HG02938 (cell line): Measurements from ENCODE around the gene NFU1.
"Not testable (repeated sequence)": the region's sequence is repeated elsewhere in the genome, so short reads cannot be mapped to it uniquely, and the experiment has no call there.

Source experiments
- ATAC-seq: cut with Tn5 transposase; IDR thresholded peaks from one replicate; pipeline ENCODE4 v1.9.1; 2021; ENCODE audit warnings: mild to moderate bottlenecking, moderate library complexity; ENCODE audit not compliant: unreplicated experiment

The NFU1 gene

GRCh38 chr2:69389271-69389670, 48.0 kb downstream of the NFU1 start:
- no peak for ATAC-seq

DNA sequence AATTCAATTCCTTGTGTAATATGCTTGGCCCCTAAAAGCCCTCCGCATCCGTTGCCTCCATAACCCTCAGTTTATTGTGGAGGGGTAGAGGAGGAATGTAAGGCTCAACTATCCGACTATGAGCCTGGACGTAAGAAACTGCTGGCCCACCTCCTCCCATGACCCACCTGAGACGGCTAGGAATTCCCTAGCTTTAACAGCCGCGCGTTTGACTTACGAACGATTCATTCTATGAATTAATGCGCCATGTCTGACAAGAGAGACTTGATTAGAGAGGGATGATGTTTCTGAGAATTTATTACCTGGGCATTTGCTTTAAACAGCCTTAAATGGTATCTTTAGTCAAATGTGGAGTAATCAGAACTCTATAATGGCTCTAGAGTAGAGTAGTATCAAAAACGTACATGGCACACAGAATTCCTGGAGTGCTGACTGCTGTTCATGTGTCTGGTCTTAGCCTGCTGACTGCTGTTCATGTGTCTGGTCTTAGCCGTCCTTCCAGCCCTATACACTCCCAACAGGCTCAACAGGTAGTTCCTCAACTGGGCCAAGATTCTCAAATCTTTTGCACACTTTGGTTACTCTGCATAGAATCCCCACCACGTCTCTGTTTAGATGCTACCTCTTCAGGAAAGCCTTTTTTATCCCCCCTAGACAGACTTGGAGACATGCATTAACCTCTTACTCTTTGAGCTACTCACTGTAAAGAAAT, 49.3 kb downstream of the NFU1 start:
- ATAC-seq = no peak

DNA sequence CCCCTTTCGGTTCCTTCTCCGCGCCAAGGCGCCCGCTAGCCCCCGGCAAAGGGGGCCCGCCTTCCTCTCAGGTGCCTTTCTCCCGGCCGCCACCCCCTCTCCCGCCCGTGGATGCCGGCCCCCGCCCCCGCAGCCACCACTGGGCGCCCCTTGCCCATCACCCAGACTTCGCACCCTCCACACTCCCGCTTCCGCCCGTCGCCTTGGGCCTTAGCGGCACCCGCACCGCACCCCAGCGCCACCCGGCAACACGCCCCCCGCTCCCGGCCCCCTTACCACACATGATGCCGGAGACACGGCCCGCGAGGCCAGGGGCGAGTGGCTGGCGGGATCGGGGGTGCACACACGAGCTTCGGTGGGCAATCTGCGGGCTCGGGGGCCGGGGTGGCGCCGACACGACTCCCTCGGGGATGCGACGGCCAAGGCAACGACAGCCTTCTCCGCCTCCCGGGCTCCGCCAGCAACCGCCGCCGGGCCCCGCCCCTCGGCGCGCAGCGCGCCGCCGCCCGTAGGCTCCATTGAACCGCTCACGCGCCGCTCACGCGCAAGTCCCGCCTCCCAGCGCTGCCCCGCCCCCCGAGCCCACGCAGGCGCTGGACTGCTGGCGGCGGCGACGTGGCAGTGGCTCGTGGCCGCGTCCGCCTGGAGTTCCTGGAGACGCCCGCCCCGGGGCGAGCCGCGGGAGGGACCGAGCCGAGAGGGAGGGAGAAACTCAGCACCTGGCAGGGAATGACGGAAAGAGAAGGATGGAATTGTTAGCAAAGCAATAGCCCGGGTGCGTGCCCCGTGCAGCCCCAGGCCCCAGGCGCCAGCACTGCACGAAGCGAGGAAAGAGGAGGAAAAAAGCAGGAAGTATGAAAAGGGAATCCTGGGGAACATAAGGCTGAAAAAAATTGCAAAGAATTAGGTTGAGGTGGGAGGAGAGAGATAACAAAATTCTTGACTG, 50.2 kb downstream of the NFU1 start, which contains the start of gene GFPT1:
GFPT1 (minus strand) TSS at position 439 of the 946 bp plus-strand sequence; CDS start at position 283, 156 bp downstream.
- peak; percentile 80 for ATAC-seq

DNA sequence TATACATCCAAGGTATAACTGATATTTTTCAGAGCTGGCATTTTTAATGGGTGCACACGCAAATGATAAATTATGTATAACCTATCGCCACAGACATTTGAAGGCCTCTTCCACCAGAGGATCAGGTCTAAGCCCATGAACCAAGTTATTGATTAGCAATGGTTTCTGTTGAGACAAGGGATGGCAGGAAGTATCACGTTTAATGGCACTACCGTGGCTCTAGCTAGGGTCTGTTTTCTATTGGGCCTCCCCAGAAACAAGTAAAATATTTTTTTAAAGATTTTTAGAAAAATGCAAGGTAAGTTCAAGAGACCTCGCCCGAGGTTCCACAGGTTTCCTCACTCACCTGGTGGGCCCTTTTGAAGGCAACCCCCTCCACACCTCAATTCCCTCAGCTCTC, 50.9 kb downstream of the NFU1 start:
- ATAC-seq = peak; percentile 20

- no peak for ATAC-seq
Measured at GRCh38 chr2:69385443-69386151, 51.6 kb downstream of the NFU1 start.

- ATAC-seq = no peak
Measured at GRCh38 chr2:69384618-69385081, 52.6 kb downstream of the NFU1 start.

- no peak for ATAC-seq
Measured at GRCh38 chr2:69383176-69383812, 53.9 kb downstream of the NFU1 start.

- no peak for ATAC-seq
Measured at GRCh38 chr2:69382547-69382946, 54.7 kb downstream of the NFU1 start.

GRCh38 chr2:69381337-69381737, 55.9 kb downstream of the NFU1 start:
- no peak for ATAC-seq

GRCh38 chr2:69380072-69380917, 56.9 kb downstream of the NFU1 start:
- no peak for ATAC-seq

GRCh38 chr2:69376403-69376802, 60.8 kb downstream of the NFU1 start:
- no peak for ATAC-seq

DNA sequence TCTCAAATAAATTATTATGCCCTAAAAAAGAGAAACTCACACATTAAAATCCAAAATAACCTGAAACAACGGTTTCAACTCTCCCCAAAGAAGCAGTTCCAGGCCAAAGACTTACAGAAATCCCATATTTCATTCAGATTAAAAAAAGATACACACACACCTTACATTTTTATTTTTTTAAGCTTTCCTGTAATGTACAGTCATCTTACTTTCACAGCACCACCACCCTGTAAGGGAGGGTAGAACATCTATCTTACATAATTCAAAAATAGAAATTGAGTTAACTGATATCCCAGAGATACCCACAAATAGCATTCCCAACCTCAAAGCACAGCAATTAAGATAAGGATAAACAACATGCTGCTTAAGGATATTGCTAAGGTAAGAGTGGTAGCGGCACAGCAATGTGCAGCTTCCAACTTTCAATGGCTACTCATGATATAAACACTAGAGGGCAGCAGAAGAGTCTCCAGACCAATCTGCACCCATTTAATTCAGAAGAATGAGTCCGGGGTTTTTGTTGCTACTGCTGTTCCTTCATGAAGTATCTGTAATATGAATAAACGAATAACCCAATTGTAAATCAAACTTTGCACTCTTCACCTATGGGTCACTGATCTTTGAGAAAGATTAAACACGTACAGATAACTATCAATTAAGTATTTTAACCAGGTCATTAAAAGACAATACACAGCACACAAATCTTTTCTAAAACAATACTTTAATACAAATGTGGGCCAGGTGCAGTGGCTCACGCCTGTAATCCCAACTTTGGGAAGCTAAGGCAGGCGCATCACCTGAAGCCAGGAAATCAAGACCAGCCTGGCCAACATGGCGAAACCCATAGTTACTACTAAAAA, 61.5 kb downstream of the NFU1 start:
- ATAC-seq = no peak

GRCh38 chr2:69372767-69373166, 64.5 kb downstream of the NFU1 start:
- ATAC-seq = no peak

GRCh38 chr2:69369802-69370201, 67.4 kb downstream of the NFU1 start:
- no peak for ATAC-seq

- ATAC-seq = no peak
Measured at GRCh38 chr2:69368588-69368987, 68.6 kb downstream of the NFU1 start.

GRCh38 chr2:69359371-69359770, 77.9 kb downstream of the NFU1 start:
- no peak for ATAC-seq

- no peak for ATAC-seq
Measured at GRCh38 chr2:69358914-69359313, 78.3 kb downstream of the NFU1 start.

DNA sequence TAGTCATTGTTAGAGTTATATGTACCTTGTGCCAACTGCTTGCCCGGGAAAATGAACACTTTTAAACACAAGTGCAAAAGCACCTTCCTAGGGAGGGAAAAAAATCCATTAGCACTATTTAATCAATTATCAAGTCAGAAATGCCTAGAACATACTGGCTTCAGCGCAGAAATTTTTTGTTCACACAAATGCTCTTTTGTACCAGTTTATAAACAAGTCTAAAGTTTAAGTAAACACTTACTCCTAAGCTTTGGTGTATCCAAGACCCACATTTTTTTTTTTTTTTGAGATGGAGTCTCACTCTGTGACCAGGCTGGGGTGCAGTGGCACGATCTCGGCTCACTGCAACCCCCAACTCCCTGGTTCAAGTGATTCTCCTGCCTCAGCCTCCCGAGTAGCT, 80.8 kb downstream of the NFU1 start:
- no peak for ATAC-seq

GRCh38 chr2:69354976-69355375, 82.3 kb downstream of the NFU1 start:
- ATAC-seq = not testable (repeated sequence)
